ENCODE measurements around the gene AKAP7. TPM values are rescaled to one million over a fixed set of nuclear protein-coding genes. Genes with fewer than 3 reads are reported as not detected.

Gene AKAP7
- total RNA-seq, 5 donors from 2014 or later (not counting 1 experiment from before 2014, with no cell fraction given) = 9.4 to 14.0 (median 11.5) TPM

DNA sequence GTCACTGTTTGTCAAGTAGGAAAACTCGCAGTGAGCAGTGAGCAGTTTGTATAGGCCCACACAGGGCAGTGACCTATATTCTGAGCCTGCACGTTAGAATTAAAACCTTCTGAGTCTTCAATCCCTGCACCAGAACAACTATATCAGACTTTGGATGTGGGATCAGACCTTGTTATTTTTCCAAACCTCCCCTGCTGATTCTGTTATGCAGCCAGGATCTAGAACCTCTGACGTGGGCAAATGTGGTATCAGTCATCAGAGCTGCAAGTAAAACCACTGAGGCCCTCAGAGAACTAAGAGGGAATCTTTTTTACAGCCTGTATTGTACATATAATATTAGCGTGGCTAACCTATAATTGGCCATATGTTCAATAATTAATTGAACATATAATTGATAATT is 32.0 kb upstream of the AKAP7 start:
- Histone ChIP-seq H3K27me3 (replicated peaks in 1 of 2; ENCODE audit: control insufficient read depth in 2 of 2, extremely low read depth in 1 of 2, insufficient read depth in 2 of 2, low read length in 1 of 2) (no peaks in the 10 kb centered on the region), H3K9me3 (no peaks in the 10 kb centered on the region), H3K4me3 (ENCODE audit: control insufficient read depth in 1 of 2, extremely low read depth in 1 of 2, low read length in 1 of 2) (no peak overlapping the region), H3K36me3 (ENCODE audit: control insufficient read depth in 2 of 2, extremely low read depth in 1 of 2, insufficient read depth in 1 of 2, low read length in 1 of 2) (no peaks in the 10 kb centered on the region), H3K4me1 (ENCODE audit: control insufficient read depth in 1 of 2, extremely low read depth in 1 of 2, insufficient read depth in 2 of 2, low read length in 2 of 2) (no peaks in the 10 kb centered on the region), H3K27ac (ENCODE audit: low read length) (no peak overlapping the region)
- POLR2A ChIA-PET = no interaction called here
- peaks cover 0 to under 1% (median 0%) of the 10 kb centered on the region in 3 donors for H3K4me1 Mint-ChIP-seq
- H3K36me3 Mint-ChIP-seq = no peaks in the 10 kb centered on the region
- no peak for DNase-seq
- CTCF ChIA-PET = interaction anchor here in 1 of 2 donors (0.6 kb wide), 1 partner anchor 19 kb away, joined by 3 read pairs; no protein-coding TSS in a partner anchor
- no peaks in the 10 kb centered on the region for H3K9me3 Mint-ChIP-seq
- no peak overlapping the region for H3K27ac Mint-ChIP-seq
- H3K27me3 Mint-ChIP-seq = peaks cover 0 to 3% of the 10 kb centered on the region in 2 donors
- WGBS (ENCODE audit: insufficient coverage) = 86% methylated on average over 1 of the region's 4 CpGs
- no peak for ATAC-seq (replicated peaks in 1 of 4)
- H3K4me3 Mint-ChIP-seq = no peak overlapping the region

DNA sequence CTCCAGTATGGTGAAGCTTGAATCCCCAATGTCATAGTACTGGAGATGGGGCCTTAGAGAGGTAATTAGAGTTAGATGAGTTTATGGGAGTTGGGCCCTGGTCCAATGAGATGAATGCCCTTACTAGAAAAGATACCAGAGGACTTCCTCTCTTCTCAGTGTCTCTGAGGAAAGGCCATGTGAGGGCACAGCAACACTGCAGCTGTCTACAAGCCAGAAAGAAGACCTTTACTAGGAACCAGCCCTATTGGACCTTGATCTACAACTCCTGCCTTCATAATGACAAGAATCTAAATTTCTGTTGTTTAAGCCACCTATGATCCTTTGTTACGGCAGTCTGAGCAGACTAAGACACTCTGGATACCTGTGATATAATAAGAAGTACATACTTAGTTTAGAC is 31.4 kb upstream of the AKAP7 start:
- CTCF ChIA-PET = interaction anchor here in 1 of 2 donors (0.6 kb wide), 1 partner anchor 20 kb away, joined by 3 read pairs; no protein-coding TSS in a partner anchor

DNA sequence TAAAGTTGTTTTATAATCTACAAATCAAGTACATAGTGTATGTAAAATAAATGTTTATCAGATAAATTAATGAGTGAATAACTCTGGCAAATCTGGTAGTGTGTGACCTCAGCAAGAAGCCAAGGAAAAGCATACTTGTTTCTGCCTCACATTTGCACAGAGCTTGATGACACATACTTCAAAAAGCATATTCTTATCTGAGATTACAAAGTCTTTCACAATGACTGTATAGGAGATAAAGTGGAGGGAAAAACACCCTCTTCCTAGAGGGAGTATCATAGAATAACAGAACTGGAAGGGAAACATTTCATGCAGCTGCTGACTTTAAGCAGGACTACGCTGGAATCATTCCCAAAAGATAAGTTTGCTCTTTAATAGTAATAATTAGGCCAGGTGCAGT is 28.1 kb upstream of the AKAP7 start:
- no peaks in the 10 kb centered on the region for H3K27me3 ChIP-seq (replicated peaks in 1 of 2; ENCODE audit: control insufficient read depth in 2 of 2, extremely low read depth in 1 of 2, insufficient read depth in 2 of 2, low read length in 1 of 2)
- H3K4me3 Mint-ChIP-seq = no peak overlapping the region
- ATAC-seq (replicated peaks in 1 of 4) (no peak), DNase-seq (no peak)
- H3K9me3 Mint-ChIP-seq = no peaks in the 10 kb centered on the region
- no peak overlapping the region for H3K27ac Mint-ChIP-seq
- ChIA-PET POLR2A (no interaction called here), CTCF (no interaction called here)
- no peaks in the 10 kb centered on the region for H3K36me3 ChIP-seq (ENCODE audit: control insufficient read depth in 2 of 2, extremely low read depth in 1 of 2, insufficient read depth in 1 of 2, low read length in 1 of 2)
- peaks cover 0 to 3% of the 10 kb centered on the region in 2 donors for H3K27me3 Mint-ChIP-seq
- H3K4me3 ChIP-seq (ENCODE audit: control insufficient read depth in 1 of 2, extremely low read depth in 1 of 2, low read length in 1 of 2) = no peak overlapping the region
- H3K4me1 ChIP-seq (ENCODE audit: control insufficient read depth in 1 of 2, extremely low read depth in 1 of 2, insufficient read depth in 2 of 2, low read length in 2 of 2) = no peaks in the 10 kb centered on the region
- WGBS (ENCODE audit: insufficient coverage) = no CpG with 5 or more reads among the region's 1 CpG
- no peaks in the 10 kb centered on the region for H3K36me3 Mint-ChIP-seq
- H3K9me3 ChIP-seq = no peaks in the 10 kb centered on the region
- no peak overlapping the region for H3K27ac ChIP-seq (ENCODE audit: low read length)
- H3K4me1 Mint-ChIP-seq = peaks cover 0 to 2% (median 0%) of the 10 kb centered on the region in 3 donors

More for the DNA sequence above, 31.4 kb upstream of the AKAP7 start:
- no peak overlapping the region for H3K4me3 ChIP-seq (ENCODE audit: control insufficient read depth in 1 of 2, extremely low read depth in 1 of 2, low read length in 1 of 2)
- ATAC-seq (replicated peaks in 1 of 4) (no peak), DNase-seq (no peak)
- no peaks in the 10 kb centered on the region for H3K36me3 ChIP-seq (ENCODE audit: control insufficient read depth in 2 of 2, extremely low read depth in 1 of 2, insufficient read depth in 1 of 2, low read length in 1 of 2)
- H3K36me3 Mint-ChIP-seq = no peaks in the 10 kb centered on the region
- no peaks in the 10 kb centered on the region for H3K27me3 ChIP-seq (replicated peaks in 1 of 2; ENCODE audit: control insufficient read depth in 2 of 2, extremely low read depth in 1 of 2, insufficient read depth in 2 of 2, low read length in 1 of 2)
- no peaks in the 10 kb centered on the region for H3K9me3 ChIP-seq
- peaks cover 0 to 4% of the 10 kb centered on the region in 2 donors for H3K27me3 Mint-ChIP-seq
- peaks cover 0 to 2% (median 0%) of the 10 kb centered on the region in 3 donors for H3K4me1 Mint-ChIP-seq
- no peaks in the 10 kb centered on the region for H3K4me1 ChIP-seq (ENCODE audit: control insufficient read depth in 1 of 2, extremely low read depth in 1 of 2, insufficient read depth in 2 of 2, low read length in 2 of 2)
- H3K27ac ChIP-seq (ENCODE audit: low read length) = no peak overlapping the region
- H3K27ac Mint-ChIP-seq = no peak overlapping the region
- no peaks in the 10 kb centered on the region for H3K9me3 Mint-ChIP-seq
- POLR2A ChIA-PET = no interaction called here
- no peak overlapping the region for H3K4me3 Mint-ChIP-seq
- WGBS (ENCODE audit: insufficient coverage) = no CpG with 5 or more reads among the region's 1 CpG

DNA sequence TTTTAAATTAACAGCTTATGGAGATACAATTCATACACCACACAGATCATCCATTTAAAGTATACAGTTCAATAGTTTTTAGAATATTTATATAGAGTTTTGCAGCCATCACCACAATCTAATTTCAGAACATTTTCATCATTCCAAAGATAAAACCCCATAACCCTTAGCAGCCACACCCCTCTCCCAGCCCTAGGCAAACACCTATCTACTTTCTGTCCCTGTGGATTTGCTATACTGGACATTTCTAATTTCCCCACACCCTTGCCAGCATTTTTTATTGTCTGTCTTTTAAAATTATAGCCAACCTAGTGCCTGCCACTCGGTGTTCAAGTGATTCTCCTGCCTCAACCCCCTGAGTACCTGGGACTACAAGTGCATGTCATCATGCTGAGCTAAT is 23.0 kb upstream of the AKAP7 start:
- no peaks in the 10 kb centered on the region for H3K9me3 ChIP-seq
- H3K27me3 ChIP-seq (replicated peaks in 1 of 2; ENCODE audit: control insufficient read depth in 2 of 2, extremely low read depth in 1 of 2, insufficient read depth in 2 of 2, low read length in 1 of 2) = no peaks in the 10 kb centered on the region
- ChIA-PET POLR2A (no interaction called here), CTCF (interaction anchor here in 1 of 2 donors (1.7 kb wide), 1 partner anchor 227 kb away, joined by 8 read pairs; no protein-coding TSS in a partner anchor)
- no peak overlapping the region for H3K27ac ChIP-seq (ENCODE audit: low read length)
- H3K4me3 ChIP-seq (ENCODE audit: control insufficient read depth in 1 of 2, extremely low read depth in 1 of 2, low read length in 1 of 2) = no peak overlapping the region
- 20% methylated on average over 1 of the region's 1 CpG for WGBS (ENCODE audit: insufficient coverage)
- Mint-ChIP-seq H3K4me1 (peaks cover 0 to 2% (median 0%) of the 10 kb centered on the region in 3 donors), H3K9me3 (no peaks in the 10 kb centered on the region), H3K27ac (no peak overlapping the region), H3K4me3 (no peak overlapping the region), H3K27me3 (peaks cover 0 to 6% of the 10 kb centered on the region in 2 donors), H3K36me3 (no peaks in the 10 kb centered on the region)
- no peak for DNase-seq
- no peak for ATAC-seq (replicated peaks in 1 of 4)
- no peaks in the 10 kb centered on the region for H3K4me1 ChIP-seq (ENCODE audit: control insufficient read depth in 1 of 2, extremely low read depth in 1 of 2, insufficient read depth in 2 of 2, low read length in 2 of 2)
- H3K36me3 ChIP-seq (ENCODE audit: control insufficient read depth in 2 of 2, extremely low read depth in 1 of 2, insufficient read depth in 1 of 2, low read length in 1 of 2) = no peaks in the 10 kb centered on the region

DNA sequence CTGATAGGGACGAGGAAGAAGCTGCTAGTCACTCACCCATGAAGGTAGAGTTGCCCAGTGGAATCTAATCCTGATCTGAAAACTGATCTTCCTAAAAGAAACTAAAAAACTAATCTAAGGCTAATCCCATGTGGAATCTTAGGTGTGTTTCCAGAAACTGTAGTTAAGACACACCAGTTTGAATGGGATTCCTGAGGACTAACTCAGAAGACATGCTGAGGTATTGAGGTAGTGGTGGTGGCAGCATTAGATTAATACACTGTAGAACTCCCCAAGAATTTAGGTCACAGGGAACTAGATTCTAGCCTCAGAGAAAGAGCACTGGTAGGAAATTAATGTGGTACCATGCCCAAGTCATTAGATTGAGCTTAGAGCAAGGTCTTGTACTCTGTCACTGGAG is 19.6 kb upstream of the AKAP7 start:
- no peak overlapping the region for H3K27ac Mint-ChIP-seq
- no peaks in the 10 kb centered on the region for H3K36me3 ChIP-seq (ENCODE audit: control insufficient read depth in 2 of 2, extremely low read depth in 1 of 2, insufficient read depth in 1 of 2, low read length in 1 of 2)
- H3K27ac ChIP-seq (ENCODE audit: low read length) = no peak overlapping the region
- no peak overlapping the region for H3K4me3 Mint-ChIP-seq
- H3K4me1 Mint-ChIP-seq = no peaks in the 10 kb centered on the region
- H3K4me1 ChIP-seq (ENCODE audit: control insufficient read depth in 1 of 2, extremely low read depth in 1 of 2, insufficient read depth in 2 of 2, low read length in 2 of 2) = no peaks in the 10 kb centered on the region
- ATAC-seq (replicated peaks in 1 of 4) (no peak), DNase-seq (no peak)
- no peaks in the 10 kb centered on the region for H3K9me3 ChIP-seq
- ChIA-PET POLR2A (interaction anchor here in 1 of 2 donors (0.6 kb wide), 1 partner anchor 253 kb away, joined by 5 read pairs; no protein-coding TSS in a partner anchor), CTCF (interaction anchor here (0.6 to 3.8 kb wide), 7 partner anchors 14 to 233 kb away, joined by 3 to 60 read pairs (median 4); no protein-coding TSS in a partner anchor)
- H3K27me3 ChIP-seq (replicated peaks in 1 of 2; ENCODE audit: control insufficient read depth in 2 of 2, extremely low read depth in 1 of 2, insufficient read depth in 2 of 2, low read length in 1 of 2) = no peaks in the 10 kb centered on the region
- no peaks in the 10 kb centered on the region for H3K36me3 Mint-ChIP-seq
- WGBS (ENCODE audit: insufficient coverage) = no CpG with 5 or more reads among the region's 1 CpG
- H3K9me3 Mint-ChIP-seq = no peaks in the 10 kb centered on the region
- peaks cover 0 to 3% of the 10 kb centered on the region in 2 donors for H3K27me3 Mint-ChIP-seq
- H3K4me3 ChIP-seq (ENCODE audit: control insufficient read depth in 1 of 2, extremely low read depth in 1 of 2, low read length in 1 of 2) = no peak overlapping the region

DNA sequence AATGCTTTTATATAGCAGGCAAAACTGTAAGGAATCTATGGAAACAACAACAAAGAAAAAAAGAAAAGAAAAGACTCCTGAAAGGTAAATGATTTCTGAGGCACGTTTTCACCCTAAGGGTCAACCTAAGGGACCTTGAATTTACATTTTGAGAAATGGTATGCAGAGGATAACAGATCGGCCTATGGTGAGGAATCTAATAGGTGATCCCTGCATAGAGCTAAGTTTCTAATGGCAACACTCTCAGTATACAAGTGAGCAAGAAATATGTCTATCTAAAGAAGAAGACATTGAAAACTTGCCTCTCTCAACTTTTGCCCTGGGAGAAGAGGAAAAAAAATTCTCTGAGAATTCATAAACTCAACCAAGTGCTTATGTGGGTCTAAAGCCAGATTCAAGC is 18.9 kb upstream of the AKAP7 start:
- Histone ChIP-seq H3K27me3 (replicated peaks in 1 of 2; ENCODE audit: control insufficient read depth in 2 of 2, extremely low read depth in 1 of 2, insufficient read depth in 2 of 2, low read length in 1 of 2) (no peaks in the 10 kb centered on the region), H3K36me3 (ENCODE audit: control insufficient read depth in 2 of 2, extremely low read depth in 1 of 2, insufficient read depth in 1 of 2, low read length in 1 of 2) (no peaks in the 10 kb centered on the region), H3K4me3 (ENCODE audit: control insufficient read depth in 1 of 2, extremely low read depth in 1 of 2, low read length in 1 of 2) (no peak overlapping the region), H3K4me1 (ENCODE audit: control insufficient read depth in 1 of 2, extremely low read depth in 1 of 2, insufficient read depth in 2 of 2, low read length in 2 of 2) (no peaks in the 10 kb centered on the region), H3K9me3 (no peaks in the 10 kb centered on the region), H3K27ac (ENCODE audit: low read length) (no peak overlapping the region)
- H3K9me3 Mint-ChIP-seq = no peaks in the 10 kb centered on the region
- H3K27ac Mint-ChIP-seq = no peak overlapping the region
- no CpG with 5 or more reads among the region's 2 CpGs for WGBS (ENCODE audit: insufficient coverage)
- H3K4me3 Mint-ChIP-seq = no peak overlapping the region
- ChIA-PET POLR2A (interaction anchor here in 1 of 2 donors (0.5 to 1.0 kb wide), 3 partner anchors 231 to 809 kb away, joined by 3 read pairs; no protein-coding TSS in a partner anchor), CTCF (interaction anchor here (0.5 to 3.8 kb wide), 12 partner anchors 10 to 1356 kb away, joined by 3 to 60 read pairs (median 4); no protein-coding TSS in a partner anchor)
- ATAC-seq (replicated peaks in 1 of 4) = no peak
- H3K4me1 Mint-ChIP-seq = no peaks in the 10 kb centered on the region
- DNase-seq = no peak
- H3K27me3 Mint-ChIP-seq = peaks cover 0 to 3% of the 10 kb centered on the region in 2 donors
- H3K36me3 Mint-ChIP-seq = no peaks in the 10 kb centered on the region

Data from T-cell (primary cell).